HG03432 (cell line): ENCODE results near the gene CDH2.

ENCODE experiments used
- ATAC-seq: cut with Tn5 transposase; IDR thresholded peaks from one replicate; pipeline ENCODE4 v1.9.1; 2021; ENCODE audit warnings: mild to moderate bottlenecking, moderate library complexity; ENCODE audit not compliant: unreplicated experiment

Gene CDH2

DNA sequence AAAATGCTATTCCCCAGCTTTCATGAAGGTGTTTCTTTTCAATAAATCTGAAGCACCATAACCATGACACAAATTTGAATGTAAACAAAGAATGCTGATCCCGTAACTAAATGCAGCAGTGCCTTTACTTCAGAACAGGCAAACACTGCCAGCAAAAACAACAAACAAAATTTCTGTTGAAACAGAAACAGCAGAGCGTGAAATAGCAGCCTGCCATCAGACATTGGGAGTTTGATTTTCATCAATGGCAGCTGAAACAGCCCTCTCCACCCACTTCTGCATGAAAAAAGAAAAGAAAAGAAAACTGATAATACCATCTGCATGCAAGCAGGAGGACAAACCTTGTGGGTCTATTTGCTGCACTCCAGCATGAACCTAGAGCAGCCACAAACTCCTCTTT, 128.3 kb downstream of the CDH2 start:
- no peak for ATAC-seq

DNA sequence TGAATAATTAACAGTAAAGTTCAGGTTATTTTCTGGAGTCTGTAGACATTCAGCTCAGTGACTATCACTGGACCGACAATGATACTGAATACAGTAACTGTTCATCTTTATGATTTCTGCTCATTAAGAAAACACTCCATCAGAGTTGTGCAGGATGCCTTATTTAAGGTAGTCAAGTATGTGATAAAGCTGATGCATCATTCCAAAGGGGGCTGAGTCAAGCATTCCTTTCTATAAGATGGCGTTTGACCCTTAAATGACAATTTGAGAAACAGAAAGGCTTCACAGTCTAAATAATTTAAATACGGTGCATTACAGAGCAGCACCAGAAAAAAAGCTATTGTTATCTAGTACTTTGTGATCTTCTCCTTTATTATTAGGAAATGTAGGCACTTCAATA, 131.1 kb downstream of the CDH2 start:
- ATAC-seq, result no peak

GRCh38 chr18:28045176-28045810, 131.6 kb downstream of the CDH2 start:
- no peak for ATAC-seq

DNA sequence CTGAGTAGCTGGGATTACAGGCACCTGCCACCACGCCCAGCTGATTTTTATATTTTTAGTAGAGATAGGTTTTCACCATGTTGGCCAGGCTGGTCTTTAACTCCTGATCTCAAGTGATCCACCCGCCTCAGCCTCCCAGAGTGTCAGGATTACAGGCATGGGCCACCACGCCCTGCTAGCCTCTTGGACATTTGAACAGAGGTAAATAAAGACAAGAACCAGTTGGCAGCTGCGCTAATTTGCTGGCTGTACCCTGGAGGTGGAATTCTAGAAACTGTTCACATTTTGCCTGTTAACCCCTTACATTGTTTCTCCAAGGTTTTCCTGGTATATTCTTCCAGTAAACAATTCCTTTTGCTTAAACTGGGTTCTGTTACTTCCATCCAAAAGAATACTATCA, 132.9 kb downstream of the CDH2 start:
- ATAC-seq, result no peak

GRCh38 chr18:28043631-28044030, 133.3 kb downstream of the CDH2 start:
- ATAC-seq, result no peak

GRCh38 chr18:28041366-28041765, 135.6 kb downstream of the CDH2 start:
- ATAC-seq, result no peak

- no peak for ATAC-seq
Measured at GRCh38 chr18:28040716-28041115, 136.2 kb downstream of the CDH2 start.

DNA sequence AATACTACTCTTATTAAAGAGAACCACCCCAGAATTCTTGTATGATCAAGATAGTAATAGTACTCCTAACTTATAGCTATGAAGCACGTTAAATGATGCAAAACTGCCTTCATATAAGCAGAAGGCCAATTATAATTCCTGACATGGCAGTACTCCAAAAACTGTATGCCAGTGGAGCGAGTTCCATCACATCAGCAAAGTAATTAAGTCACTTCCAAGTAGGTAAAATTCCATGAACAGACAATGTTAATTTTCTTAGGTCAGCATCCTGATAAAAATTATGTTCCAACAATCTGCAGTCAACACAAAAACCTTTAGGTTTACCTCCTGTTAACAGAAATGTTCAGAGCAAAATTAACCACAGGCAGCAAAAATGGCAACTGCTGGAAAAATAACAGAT, 136.7 kb downstream of the CDH2 start:
- ATAC-seq, result no peak

DNA sequence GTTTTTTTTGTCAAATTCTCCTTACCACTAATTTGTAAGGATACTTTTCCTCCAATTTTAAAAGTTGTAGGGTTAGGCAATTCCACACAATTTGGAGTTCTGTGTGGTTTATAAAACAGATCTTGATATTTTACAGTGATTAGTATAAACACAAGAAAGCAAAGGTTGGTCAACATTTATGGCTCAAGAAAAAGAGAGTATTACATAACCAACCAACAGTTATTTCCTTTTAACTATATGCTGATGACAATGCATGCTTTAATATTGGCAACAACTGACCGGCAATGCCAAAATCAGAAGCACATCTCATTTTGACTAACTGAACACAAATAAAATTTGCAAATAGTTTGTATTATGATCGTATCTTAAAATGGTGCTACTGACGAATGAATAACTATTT, 137.2 kb downstream of the CDH2 start:
- no peak for ATAC-seq

DNA sequence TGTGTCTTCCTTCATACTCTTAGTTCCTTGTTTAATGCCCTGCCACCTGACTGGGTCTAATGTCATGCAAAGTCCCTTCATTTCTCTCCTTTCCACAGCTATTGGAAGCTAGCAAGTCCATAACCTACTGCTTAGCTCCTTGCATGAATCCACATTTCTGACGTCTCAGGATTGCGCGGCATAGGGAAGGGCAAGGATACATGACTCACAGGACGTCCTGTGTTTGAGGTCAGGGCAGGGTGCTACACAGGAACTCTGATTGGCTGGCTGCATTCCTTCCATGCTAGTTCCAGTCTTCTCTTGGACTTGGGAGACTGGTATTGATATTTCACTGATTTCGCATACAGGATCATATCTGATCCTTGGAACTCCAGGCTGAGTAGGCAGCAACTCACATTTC, 137.9 kb downstream of the CDH2 start:
- no peak for ATAC-seq

DNA sequence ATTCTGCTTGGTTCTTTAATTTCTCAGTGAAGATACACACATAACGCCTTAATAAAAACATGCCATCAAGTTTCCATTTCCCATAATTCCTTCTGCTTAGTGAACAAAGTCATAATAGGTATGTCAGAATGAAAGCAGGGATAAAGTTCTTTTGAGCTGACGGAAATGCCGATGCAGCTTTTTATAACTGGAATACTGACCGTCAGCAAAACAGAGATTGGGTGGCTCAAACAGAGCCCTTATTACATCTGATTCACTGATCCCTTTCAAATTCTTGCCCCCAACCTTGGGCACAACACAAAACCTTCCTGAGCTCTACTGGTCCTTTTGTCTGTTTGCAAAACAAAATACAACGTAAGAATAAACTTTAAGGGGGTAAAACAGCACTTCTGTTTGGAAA, 140.4 kb downstream of the CDH2 start:
- ATAC-seq, result no peak

DNA sequence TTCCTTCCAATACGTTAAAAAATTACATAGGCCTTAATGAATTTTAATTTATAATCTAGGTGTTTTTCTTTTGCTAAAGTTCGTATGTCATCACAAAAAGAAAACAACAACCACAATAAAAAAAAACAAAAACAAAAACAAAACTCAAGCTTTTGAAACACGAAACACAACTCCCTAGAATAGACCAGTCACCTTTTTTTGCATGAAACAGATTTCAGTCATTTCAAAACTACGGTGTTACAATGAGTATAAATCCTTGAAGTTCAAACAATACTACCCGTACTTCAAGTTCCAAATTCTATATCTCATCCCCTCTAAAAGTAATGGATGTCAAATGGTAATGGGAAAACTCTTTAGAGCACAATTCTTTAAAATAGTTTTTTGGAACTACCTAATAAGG, 142.4 kb downstream of the CDH2 start:
- ATAC-seq, result no peak

GRCh38 chr18:28032177-28032576, 144.8 kb downstream of the CDH2 start:
- no peak for ATAC-seq

GRCh38 chr18:28030458-28030857, 146.5 kb downstream of the CDH2 start:
- no peak for ATAC-seq

DNA sequence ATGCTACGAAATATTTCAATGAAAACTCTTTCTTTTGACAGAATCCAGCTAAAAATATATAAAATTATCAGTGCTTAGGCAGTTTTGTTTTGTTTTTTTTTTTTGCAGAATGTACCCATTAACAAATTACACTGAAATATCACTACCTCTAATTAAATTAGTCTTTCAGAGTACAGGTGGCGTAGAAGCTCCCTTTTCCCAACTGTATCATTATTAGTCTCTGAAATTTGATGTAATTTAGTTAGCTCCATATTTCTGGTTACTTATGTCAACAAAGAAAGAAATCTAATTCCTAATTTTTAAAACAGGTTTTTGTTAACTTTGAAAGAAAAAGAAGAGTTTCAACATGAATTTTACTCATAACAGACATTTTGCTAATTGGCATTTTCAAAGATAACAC, 149.2 kb downstream of the CDH2 start:
- ATAC-seq, result no peak

DNA sequence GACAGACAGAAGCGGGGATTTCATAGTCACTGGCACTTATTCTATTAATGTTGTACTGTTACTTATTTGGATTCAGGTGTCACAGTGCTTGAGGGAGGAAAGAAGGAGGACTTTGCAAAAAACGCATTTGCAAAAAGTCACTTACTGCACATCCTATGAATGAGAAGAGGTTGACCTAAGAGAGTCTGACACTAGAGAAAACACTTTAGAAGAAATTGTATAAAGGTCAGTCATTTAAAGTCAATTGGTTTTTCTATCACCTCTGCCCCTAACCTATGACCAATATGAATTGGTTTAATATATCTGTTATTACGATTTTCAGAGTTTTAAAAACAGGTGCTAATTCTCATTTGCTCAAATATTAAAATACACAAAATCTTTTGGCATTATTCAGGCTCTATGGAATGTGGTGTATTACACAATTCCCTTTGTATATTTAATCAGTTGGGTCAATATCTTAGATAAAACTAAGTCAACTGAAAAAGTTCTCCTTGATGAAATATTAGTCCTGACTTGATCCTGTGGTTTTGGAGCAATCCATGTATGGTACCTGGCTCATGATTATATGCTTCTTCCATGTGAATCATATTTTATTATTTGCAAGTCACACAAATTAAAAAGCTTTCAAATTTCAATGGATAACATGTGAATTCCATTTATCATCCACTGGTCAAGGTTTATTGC, 157.4 kb downstream of the CDH2 start:
- no peak for ATAC-seq

DNA sequence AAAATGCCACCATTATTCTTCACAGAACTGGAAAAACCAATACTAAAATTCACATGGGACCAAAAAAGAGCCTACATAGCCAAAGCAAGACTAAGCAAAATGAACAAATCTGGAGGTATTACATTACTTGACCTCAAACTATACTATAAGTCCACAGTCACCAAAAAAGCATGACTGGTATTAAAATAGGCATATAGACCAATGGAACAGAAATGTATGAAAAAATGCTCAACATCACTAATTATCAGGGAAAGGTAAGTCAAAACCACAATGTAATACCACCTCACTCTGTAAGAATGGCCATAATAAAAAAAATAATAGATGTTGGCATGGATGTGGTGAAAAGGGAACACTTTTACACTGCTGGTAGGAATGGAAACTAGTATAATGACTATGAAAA, 158.6 kb downstream of the CDH2 start:
- ATAC-seq, result no peak

- no peak for ATAC-seq
Measured at GRCh38 chr18:28015671-28016070, 161.3 kb downstream of the CDH2 start.

- no peak for ATAC-seq
Measured at GRCh38 chr18:28013066-28013465, 163.9 kb downstream of the CDH2 start.

DNA sequence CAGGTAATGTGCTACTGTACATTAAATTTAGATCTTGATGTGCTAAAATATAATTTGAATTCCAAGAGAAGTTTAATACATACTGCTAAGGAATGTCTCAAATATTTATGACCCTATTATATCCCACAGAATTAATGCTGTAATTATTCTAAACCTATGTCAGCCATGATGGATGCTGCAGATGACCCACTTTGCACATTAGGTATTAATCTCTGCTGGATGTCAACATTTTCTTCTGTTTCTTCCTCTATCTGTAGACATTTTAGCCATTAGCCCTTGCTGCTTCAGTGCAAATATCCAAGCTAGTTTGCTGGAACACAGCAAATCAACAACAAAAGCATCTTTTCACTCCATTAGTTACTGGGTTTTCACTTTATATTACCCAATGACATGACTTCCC, 164.6 kb downstream of the CDH2 start:
- ATAC-seq, result no peak

- no peak for ATAC-seq
Measured at GRCh38 chr18:28009589-28009988, 167.3 kb downstream of the CDH2 start.

DNA sequence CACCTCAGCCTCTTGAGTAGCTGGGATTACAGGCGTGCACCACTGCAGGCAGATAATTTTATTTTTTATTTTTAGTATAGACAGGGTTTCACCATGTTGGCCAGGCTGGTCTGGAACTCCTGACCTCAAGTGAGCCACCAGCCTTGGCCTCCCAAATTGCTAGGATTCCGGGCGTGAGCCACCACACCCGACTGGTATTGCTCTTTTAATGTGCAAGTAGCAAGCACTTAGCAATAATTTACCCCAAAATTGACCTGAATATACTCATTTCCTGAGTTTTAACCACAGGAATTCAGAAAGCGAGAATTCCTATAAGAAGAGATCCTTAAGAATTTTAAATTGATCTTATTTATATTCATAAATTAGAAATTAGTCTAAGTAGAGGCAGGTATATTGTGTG, 169.1 kb downstream of the CDH2 start:
- no peak for ATAC-seq

DNA sequence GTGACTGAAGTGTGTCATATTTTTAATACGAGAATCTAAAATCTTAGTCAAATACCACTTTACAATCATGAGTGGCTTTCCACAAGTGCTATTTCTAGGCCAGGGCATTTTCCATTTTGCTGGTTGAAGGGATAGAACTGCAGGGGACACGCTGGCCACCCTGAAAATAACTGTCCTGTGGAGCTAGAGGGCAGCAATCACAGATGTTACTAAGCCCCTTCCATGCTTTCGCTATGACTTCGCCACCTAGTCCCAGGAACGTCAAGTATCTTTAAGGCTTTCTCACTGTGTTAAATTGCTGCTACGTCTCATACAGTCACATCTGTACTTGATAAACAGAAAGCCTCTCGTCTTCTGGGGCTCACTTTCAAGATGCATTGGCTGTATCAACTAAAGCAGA, 171.8 kb downstream of the CDH2 start:
- no peak for ATAC-seq
